Brain microvascular endothelial cell (primary cell): Measurements from ENCODE around the gene INKA2.

Experiments
- DNase-seq: peaks from one replicate; pipeline ENCODE4 v3.0.0-alpha.2; 2020
- H3K27ac ChIP-seq: fragments of 250-450 bp; sonication (Bioruptor Pico); 2 replicates; pipeline ENCODE4 v1.5.1; 2020; ENCODE audit warnings: mild to moderate bottlenecking, moderate library complexity
- H3K27me3 ChIP-seq: fragments of 250-450 bp; sonication (Bioruptor Pico); replicated peaks from 2 replicates; pipeline ENCODE4 v1.5.1; 2020; ENCODE audit warnings: mild to moderate bottlenecking
- H3K36me3 ChIP-seq: fragments of 250-450 bp; sonication (Bioruptor Pico); replicated peaks from 2 replicates; pipeline ENCODE4 v1.5.1; 2020; ENCODE audit warnings: mild to moderate bottlenecking
- H3K4me3 ChIP-seq: 2 replicates; pipeline ENCODE4 v1.5.1; 2011; ENCODE audit warnings: low read depth, mild to moderate bottlenecking, control low read depth, low read length, moderate library complexity
- in situ Hi-C: cut with HindIII; loops from 2 replicates; pipeline ENCODE4 v1.10.0; 2017; ENCODE audit warnings: low sequenced_read_pairs, low pct_ligation_motif_present
- TF ChIP-seq, protein P1 (sequence below): IDR thresholded peaks from 2 replicates; pipeline ENCODE4 v1.5.1; 2011; ENCODE audit warnings: low read depth, mild to moderate bottlenecking, moderate library complexity, low read length, control low read depth, inconsistent platforms; ENCODE audit errors: missing control alignments

INKA2 gene

GRCh38 chr1:111723091-111723806, 15.9 kb downstream of the INKA2 start:
- TF ChIP-seq, protein P1, sequence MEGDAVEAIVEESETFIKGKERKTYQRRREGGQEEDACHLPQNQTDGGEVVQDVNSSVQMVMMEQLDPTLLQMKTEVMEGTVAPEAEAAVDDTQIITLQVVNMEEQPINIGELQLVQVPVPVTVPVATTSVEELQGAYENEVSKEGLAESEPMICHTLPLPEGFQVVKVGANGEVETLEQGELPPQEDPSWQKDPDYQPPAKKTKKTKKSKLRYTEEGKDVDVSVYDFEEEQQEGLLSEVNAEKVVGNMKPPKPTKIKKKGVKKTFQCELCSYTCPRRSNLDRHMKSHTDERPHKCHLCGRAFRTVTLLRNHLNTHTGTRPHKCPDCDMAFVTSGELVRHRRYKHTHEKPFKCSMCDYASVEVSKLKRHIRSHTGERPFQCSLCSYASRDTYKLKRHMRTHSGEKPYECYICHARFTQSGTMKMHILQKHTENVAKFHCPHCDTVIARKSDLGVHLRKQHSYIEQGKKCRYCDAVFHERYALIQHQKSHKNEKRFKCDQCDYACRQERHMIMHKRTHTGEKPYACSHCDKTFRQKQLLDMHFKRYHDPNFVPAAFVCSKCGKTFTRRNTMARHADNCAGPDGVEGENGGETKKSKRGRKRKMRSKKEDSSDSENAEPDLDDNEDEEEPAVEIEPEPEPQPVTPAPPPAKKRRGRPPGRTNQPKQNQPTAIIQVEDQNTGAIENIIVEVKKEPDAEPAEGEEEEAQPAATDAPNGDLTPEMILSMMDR = no peak
- no peak for DNase-seq
- Histone ChIP-seq H3K27ac (no peak overlapping the region), H3K36me3 (no peaks in the 10 kb centered on the region), H3K27me3 (no peaks in the 10 kb centered on the region), H3K4me3 (no peak overlapping the region)
- in situ Hi-C loops = no loop called here

DNA sequence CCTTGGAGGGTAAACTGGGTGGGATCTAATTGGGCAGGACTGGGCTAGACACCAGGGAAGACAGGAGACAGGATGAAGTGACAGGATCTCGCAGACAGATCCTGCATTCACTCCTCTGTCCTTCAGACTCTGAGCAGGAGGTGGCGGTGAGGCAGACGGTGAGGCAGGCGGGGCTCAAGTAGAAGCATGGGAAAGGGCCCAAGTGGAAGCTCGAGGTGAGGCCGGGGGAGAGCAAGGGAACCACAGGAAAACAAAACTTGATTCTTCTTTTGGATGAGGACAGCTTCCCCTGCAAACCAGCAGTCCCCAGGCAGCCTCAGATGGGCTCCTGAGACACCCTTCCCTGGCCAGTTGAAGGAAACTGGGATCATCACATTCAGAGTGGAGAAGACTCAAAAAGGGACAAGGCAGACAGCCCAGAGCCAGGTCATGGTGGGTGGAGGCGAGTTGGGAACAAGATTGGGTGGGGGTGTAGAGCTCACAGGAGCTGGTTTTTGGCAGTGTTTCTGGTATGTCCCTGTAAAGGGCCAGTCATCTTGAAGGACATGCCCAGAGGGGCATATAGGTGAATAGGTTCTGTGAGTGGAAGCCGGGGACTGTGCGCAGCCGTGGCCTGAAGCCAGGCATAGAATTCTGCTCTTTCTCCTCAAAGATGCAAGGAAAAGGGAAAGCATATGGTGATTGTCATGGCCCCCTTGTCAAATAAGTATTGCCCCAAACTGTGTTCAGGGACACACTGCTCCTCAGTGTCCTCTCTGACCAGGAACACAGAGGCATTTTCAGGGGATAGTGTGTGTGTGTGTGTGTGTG, 18.0 kb downstream of the INKA2 start:
- Histone ChIP-seq H3K4me3 (no peak overlapping the region), H3K27me3 (no peaks in the 10 kb centered on the region), H3K27ac (no peak overlapping the region), H3K36me3 (no peaks in the 10 kb centered on the region)
- TF ChIP-seq, protein P1 = no peak
- no peak for DNase-seq
- in situ Hi-C loops = no loop called here

DNA sequence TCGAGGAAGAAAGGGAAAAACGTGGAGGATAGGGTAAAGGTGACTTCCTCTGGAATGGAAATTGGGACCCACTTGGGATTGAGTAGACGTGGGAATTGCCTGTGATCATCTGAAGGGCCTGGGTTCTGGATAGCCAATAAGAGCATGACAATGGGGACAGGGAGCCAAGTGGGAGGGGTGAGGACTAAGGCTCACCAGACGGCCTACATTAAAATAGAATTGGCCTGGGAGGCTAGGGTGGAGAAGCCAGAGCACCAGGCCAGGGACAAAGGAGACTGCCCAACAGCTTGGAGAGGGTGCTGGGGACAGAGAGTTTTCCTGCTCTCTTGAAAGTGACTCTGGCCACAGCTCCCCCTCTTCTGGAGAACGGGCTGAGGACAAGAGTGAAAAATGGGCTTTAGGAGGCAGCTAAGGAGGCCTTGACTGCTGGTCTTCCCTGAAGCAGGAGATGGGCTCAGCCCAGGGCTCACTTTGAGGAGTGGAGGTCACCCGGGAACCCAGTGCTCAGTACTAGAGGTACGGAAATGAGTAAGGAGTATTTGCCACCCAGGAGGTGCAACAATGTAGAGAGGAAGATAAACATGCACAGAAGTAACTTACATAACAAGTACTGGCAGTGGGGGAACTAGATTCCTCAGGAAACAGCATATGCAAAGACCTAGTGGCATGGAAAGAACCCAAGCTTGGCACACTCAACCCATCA, 18.8 kb downstream of the INKA2 start:
- Histone ChIP-seq H3K36me3 (no peaks in the 10 kb centered on the region), H3K27me3 (no peaks in the 10 kb centered on the region), H3K4me3 (no peak overlapping the region), H3K27ac (no peak overlapping the region)
- in situ Hi-C loops = no loop called here
- TF ChIP-seq, protein P1 = no peak
- DNase-seq = no peak

DNA sequence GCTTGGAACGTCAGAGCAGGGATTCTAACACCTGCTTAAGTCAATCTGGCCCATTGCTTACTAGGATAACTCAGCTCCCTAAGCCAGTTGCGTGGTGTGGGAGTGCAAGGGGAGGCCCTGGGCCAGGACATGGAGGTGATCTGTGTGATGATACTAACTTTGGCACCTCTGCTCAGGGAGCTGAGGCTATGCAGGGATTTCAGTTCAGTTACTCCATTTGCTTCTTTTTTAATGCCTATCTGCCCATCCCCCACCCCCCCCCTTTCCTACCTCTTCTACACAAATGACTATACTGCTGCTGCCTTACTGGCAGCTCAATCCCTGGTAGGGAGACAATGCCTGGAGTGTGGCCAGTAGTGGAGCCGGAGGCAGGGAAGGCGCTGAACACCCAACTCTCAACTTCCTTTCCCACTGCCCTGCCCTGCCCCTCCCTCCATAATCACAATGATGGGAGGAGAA, 19.5 kb downstream of the INKA2 start:
- in situ Hi-C loops = no loop called here
- H3K27me3 ChIP-seq = no peaks in the 10 kb centered on the region
- no peak overlapping the region for H3K4me3 ChIP-seq
- TF ChIP-seq, protein P1 = no peak
- no peaks in the 10 kb centered on the region for H3K36me3 ChIP-seq
- H3K27ac ChIP-seq = no peak overlapping the region
- DNase-seq = no peak

- DNase-seq = no peak
- TF ChIP-seq, protein P1 = no peak
- H3K27me3 ChIP-seq = no peaks in the 10 kb centered on the region
- no peak overlapping the region for H3K4me3 ChIP-seq
- H3K27ac ChIP-seq = no peak overlapping the region
- no peaks in the 10 kb centered on the region for H3K36me3 ChIP-seq
- in situ Hi-C loops = no loop called here
Observed at GRCh38 chr1:111719135-111719534, 20.1 kb downstream of the INKA2 start.
